Stimulated activated CD4-positive, alpha-beta T cell treated with anti-CD3 and anti-CD28 coated beads, Interleukin-2, amount 100 ng/mL, for 24 hours (primary cell): ENCODE data around the gene HPCAL1.

Experiments used
- DNase-seq, 2 donors: peaks; one replicate each; pipeline ENCODE4 v3.0.0-alpha.2; 2020

HPCAL1 gene

DNA sequence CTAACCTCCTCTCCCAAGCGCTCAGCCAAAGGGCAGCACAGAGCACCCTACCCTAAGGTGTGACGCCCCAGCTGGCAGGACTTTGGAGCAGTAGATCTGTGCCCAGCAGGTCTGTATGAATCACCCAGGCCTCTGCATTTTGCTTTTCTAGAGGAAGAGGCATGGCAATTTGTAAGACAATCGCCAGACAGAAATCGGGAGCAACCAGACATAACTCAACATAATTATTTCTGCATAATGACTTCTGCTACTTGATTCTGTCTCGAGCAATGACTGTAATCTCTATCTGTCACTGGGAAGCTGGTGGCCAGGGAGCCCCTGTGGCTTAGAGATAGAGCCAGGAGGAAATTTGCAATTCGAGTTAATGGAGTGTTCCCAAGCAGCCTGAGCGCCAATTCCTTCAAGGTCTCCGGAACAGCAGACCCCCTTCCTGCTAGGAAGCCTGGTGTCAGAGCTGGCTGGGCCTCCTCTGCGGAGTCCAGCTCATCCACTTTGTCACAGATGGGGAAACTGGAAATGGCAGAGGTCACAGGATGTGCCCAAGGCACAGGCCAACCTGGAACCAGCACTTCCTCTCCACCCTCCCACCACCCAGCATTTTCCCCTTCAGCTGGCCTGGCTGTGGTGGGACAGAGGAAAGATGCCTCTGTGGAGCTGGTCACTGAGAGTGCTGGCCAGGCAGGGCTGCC is 90.4 kb downstream of the HPCAL1 start:
- no peak for DNase-seq

DNA sequence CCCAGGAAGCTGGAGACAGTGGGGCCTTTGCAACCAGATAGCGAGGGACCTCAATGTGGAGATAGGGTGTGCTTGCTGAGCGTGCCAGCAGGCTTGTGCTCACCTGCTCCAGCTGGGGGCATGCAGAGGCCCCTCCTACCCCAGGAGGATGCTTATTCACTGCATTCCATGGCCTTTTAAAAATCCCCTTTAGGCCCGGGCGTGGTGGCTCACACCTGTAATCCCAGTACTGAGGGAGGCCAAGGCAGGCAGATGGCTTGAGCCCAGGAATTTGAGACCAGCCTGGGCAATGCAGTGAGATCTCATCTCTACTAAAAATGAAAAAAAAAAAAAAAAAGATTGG is 90.9 kb downstream of the HPCAL1 start:
- no peak for DNase-seq

DNA sequence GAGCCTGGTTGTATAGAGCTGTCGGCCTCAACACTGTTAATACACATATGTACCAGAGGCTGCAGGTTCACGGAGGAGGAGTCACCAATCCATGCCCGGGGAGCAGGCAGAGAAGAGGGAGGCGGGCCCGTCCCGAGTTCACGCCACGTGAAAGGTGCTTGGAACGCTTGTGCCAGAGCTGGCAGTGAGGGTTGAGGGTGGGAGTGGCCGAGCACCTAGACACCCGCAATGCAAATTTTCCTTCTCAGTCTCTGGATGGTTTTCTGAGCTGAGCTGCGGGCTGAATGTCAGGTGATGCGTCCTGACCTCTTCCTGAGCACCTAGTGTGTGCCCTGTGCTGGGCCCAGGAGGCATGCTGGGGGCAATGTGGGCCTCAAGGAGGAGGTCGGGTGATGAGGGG is 93.2 kb downstream of the HPCAL1 start:
- DNase-seq, result no peak

DNA sequence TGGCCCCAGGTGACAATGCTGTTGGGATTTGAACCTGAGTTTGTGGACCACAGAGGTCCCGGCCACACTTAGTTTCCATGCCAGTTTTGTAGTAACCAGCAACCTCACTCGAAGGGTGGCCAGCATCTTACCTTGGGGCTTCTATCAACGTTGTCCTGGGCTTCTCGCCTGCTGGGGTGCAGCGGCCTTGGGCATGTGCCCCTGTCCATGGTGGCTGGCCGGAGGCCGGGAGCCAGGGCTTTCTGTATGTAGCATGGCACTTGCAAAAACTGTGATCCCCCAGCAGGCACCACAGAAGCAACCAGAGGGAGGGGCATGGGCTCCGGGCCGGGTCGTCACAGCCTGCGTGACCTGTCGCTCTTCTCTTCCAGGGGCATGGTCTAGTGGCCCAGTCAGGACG is 93.8 kb downstream of the HPCAL1 start:
- DNase-seq, result no peak

DNA sequence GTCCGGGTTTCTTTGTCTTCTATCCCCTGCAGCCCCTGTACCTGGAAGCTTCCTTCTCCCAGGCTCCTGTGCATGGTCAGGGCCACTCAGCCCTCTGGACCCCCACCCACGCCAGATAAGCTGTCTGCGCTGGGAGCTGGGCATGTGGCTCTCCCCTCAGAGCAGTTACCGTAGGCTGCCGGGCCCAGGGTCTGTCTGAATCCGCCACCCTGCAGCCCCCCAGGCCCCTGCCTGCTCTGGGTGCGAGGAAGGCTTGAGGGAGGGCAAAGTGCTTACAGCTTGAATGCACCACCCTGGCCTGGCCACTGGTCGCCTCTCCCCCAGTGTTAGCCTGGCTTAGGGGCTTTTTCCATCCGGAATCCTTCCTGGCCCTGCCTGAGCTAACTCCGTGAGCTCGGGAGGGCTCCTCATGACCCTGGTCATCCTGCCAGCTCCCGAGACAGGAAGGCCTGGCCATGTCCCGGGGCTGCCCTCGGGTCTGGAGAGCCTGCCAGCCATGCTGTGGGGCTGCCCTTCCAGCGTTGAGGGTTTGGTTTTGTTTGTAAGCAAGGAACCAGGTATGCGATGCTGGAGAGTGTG is 94.7 kb downstream of the HPCAL1 start:
- DNase-seq, result no peak

DNA sequence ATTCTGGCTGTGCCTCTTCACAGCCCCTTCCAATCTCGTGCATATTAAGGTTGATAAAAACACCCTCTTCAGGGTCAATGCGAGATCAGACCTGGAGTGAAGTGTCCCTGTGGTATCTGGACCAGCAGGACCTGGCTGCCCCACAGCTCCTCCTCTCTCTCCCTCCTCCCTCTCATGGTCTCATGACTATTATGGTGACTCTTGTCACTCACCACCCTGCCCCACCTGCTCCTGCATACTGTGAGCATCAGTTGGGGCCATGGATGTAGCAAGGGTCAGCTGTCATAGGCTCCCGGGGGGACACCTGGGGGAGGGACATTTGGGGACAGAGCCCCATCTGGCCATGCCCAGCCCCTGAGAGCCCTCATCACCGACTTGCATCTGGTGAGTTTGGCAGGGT is 95.2 kb downstream of the HPCAL1 start:
- DNase-seq, result no peak

DNA sequence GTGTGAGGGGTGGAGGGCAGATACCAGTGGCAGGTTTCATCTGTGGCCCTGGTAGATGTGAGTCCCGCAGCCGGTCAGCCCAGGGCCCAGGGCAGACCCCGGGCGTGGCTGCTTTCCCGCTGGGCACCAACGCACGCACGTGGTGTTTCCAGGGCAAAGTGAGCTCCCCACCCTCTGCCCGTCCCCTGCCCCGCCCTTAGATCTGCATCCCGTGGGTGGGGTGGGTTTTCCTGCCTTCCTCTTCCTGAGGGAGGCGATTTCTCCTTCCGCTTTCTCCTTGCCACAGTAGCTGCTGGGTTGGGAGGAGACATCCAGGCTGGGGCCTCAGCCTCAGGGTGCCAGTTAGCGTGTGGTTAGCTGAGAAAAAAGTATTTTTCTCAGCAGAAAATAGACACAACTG is 95.8 kb downstream of the HPCAL1 start:
- no peak for DNase-seq

DNA sequence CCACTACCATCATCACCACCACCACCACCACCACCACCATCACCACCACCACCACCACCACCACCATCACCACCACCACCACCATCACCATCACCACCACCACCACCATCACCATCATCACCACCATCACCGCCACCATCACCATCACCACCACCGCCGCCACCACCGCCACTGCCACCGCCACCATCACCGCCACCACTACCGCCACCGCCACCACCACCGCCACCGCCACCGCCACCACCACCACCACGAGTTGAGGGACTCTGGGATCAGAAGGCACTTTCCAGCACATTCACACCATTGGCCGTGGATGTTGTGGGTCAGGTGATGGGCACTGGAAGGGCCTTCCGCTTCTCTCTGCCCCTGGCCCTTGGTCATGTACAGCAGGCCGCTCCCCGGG is 96.7 kb downstream of the HPCAL1 start:
- no peak for DNase-seq

DNA sequence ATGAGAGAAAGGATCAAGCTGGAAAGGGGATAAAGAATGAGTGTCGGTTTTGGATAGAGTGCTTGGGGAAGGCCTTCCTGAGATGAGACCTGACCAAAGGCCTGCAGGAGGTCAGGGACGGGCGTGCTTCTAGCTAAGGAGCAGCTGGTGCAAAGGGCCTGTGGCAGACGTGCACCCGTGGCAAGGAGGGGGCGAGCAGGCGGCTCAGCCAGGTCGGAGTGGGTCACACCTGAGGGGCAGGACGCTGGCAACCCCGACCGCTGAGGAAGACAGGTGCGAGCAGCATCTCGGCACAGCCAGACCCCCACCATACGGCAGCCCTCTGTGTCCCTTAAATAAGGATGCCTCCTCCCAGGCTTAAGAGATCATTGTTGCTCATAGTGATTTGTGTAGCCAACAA is 97.3 kb downstream of the HPCAL1 start:
- DNase-seq, result no peak

DNA sequence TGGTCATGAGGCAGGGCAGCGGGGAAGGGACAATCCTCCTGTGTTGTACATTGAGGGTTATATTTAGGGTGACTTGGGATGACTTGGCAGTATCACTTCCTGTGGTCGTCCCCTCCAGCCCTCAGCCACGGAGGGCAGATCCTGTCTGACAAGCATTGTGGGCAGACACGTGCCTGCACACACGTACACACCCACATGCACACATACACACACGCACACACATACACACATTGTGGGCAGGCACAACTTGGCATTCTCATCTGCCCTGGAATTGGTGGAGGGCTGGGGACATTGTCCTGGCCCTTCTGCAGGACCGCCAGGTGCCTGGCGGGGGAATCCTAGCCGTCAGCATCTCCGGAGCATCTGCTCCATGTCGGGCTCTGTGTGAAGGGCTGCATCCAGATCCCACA is 97.9 kb downstream of the HPCAL1 start:
- DNase-seq, result peak; percentile 35 to 71

DNA sequence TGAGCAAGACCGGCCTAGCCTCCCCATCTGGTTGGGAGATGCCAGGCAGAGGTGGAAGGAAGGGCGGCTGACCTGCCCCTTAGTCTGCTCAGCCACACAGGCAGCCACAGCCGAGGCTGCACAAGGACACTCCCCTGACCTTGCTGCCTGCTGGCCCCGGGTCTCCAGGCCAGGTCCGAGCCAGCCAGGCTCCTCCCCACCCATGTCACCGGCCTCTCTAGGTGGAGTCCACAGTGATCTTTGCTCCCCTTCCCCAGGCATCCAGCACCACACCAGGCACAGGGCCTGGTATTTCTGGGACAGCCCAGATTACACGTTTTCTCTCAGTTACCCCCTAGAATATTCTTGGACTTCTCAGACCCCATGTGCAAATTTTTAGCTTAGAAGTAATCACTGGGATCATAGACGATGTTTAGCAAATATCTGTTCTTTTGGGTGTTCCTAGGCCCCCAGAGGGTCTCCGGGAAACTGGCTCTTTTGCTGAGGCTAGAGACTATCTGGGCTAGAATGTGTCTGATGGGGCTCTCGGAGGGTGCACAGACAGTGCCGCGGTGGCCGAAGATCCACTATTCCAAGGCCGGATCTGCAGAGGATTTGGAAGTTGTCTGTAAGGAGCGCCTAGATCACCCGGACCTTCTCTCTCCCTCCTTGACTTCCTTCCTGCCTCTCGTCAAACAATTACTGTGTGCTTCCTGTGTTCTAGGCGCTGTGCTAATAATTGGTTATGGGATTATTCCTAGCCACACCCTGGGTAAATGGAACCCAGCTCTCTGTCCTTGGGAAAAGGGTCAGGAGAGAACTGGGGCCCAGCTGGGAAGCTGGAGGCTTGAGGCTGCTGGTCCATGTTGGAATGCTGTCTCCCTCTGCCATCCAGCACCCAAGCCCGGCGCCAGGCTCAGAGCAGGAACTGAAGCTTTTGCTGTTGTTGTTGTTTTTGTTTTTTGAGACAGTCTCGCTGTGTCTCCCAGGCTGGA is 98.6 kb downstream of the HPCAL1 start:
- no peak for DNase-seq

DNA sequence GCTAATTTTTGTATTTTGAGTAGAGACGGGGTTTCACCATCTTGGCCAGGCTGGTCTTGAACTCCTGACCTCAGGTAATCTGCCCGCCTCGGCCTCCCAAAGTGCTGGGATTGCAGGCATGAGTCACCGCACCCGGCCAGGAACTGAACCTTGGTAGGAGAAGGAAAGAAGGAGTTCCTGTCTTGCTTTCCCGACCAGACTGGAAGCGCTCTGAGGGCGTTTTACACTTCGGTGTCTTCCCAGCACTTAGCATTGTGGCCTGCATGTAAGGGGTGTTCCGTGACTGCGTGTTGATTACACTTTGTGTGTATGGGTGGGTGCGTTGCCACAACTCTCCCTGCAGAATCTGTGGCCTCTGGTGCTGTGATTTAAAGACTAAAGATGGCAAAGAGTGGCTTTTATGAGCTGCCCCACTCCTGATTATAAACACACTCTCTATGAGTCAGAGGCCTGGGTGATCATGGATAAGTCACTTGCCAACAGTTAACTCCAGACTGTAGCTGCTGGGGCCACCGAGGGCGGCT is 99.4 kb downstream of the HPCAL1 start:
- DNase-seq, result no peak

DNA sequence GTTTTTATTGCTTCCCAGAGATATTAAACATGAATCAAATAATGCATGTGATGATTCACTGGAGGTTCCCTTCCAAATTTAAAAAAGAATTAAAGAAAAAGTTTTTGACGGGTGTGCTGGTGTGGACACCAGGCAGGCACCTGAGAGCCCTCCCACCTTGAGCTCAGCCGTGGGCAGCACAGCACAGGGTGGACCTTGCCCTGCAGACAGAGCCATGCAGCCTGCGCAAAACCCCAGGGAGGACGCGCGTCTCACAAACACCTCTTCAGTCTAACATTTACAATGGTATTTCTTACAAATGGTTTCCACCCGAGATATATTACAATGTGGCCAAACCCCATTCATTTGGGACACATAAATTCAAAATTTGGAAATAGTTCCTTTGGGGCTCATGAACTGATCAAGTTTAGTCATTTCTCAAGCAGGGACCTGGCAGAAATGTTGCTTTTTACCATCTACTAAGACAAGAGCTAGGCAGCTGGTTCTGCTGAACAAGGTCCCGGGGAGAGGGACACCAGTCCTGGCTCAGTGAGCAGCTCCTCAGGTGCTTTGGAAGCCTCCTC is 100.0 kb downstream of the HPCAL1 start:
- no peak for DNase-seq

DNA sequence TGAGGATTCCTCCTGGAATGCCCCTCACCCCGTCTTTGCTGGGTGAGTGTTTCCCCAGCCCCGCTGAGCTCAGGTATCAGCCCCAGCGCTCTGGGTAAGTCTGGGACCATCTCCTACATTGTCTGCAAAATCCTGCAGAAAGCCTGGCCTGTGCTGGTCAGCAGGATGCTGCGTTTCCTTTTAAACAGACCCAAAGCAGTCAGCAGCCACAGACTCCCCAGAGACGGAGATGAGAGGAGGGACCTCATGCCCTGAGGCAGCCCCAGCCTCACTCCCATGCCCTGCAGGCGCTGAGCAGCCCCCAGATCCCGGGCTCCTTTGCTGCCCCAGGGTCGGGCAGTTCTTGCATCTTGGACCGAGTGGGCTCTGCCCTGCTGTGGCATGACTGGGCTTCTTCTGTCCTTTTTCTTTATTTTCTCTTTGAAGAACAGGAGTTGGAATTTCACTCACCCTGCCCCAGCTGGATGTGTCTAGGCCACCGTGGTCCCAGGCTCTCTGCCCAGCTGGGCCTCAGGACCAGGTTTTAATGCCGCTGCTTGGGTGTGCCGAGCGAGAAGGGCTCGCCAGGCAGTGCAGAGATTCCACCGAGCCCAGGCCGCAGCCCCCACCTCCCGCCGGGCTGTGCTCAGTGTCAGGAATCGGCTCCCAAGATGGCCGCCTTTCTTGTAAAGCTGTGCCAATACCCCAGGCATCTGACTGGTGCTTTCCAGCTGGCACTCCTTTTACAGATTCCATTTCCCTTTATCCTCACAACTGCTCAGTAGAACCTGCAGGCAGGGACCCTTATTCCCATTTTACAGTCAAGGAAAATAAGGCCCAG is 101.8 kb downstream of the HPCAL1 start:
- no peak for DNase-seq

DNA sequence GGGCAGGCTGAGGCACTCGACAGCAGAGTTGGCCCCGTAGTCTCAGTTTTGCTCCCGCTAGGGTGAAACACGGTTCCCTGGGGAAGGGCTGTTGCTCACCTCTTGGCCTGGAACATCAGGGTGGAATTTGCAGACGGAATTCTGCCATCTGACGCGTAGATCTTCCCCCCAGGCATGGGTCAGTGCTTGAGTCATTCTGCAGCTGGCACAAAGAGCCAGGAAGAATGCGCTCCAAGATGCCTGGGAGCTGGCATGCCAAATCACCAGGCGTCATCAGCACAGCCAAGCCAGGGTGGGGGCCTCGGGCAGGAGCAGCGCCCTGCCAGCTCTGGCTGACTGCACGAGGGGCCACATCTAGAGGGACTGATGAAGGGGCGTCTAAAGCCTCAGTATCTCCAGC is 102.7 kb downstream of the HPCAL1 start:
- DNase-seq, result no peak

DNA sequence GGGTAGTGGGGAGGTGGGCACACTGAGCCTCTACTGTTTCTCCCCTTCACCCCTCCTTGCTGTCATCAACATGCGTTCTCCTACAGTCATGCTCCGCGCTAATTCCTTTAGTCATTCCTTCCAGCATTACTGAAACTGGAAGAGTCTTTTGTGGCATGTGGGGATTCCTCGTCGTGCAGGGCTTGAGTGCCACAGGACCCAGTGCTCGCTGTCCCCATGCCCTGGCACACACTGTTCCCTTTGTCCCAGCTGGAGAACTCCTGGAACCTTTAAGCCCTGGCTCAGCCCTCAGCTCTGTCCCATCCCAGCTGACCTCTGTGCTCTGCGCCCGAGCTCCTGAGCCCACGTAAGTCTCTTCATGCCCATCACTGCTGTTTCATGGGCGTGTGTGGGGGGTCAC is 103.3 kb downstream of the HPCAL1 start:
- no peak for DNase-seq

DNA sequence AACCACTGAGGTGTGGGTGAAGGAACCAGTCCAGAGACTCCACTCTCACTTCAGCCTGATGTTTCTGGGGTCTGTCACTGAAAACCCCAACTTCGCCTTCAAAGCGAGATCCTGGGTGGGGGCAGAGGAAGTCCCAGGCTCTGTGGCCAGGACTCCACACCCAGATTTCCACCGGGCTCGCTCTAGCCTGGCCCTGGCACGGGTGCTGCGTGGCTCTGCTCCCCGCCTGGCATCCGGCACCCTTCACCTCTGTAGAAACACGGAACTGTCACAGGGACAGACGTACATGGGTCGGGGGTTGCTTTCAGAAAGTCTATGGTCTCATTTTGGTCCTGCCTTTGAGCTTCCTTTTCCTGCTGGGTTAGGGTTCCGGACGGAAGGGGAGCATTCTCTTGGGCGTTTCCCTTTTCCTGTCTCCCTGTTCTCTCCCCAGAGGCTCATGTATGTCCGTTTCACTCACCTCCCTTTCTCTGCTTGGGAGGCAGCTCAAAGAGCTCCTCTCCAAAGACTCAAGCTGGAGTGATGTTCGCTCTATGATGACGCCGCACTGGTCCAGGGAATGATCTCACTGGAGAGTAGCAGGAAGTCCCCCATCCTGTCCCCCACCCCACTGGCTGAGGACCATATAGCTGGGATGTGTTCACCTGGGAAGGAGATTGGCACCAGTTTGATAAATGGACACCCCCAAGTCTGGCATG is 103.9 kb downstream of the HPCAL1 start:
- DNase-seq, result no peak

DNA sequence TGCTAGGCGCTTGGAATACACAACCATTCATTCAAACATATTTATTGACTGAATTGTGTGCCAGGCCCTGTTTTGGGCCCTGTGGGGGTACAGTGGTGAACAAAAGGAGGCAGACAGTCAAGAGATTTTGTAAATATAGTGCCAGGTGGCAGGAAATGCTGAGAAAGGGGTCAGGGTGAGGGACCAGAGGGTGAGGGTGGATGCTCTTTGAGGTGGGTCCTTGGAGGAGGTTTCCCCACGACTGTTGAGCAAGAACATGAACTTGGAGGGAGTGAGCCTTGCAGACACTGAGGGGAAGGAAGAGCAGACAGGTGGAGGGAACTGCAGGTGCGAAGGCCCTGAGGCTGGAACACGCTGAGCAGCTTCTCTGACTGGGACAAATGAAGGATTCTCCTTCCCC is 104.7 kb downstream of the HPCAL1 start:
- no peak for DNase-seq

DNA sequence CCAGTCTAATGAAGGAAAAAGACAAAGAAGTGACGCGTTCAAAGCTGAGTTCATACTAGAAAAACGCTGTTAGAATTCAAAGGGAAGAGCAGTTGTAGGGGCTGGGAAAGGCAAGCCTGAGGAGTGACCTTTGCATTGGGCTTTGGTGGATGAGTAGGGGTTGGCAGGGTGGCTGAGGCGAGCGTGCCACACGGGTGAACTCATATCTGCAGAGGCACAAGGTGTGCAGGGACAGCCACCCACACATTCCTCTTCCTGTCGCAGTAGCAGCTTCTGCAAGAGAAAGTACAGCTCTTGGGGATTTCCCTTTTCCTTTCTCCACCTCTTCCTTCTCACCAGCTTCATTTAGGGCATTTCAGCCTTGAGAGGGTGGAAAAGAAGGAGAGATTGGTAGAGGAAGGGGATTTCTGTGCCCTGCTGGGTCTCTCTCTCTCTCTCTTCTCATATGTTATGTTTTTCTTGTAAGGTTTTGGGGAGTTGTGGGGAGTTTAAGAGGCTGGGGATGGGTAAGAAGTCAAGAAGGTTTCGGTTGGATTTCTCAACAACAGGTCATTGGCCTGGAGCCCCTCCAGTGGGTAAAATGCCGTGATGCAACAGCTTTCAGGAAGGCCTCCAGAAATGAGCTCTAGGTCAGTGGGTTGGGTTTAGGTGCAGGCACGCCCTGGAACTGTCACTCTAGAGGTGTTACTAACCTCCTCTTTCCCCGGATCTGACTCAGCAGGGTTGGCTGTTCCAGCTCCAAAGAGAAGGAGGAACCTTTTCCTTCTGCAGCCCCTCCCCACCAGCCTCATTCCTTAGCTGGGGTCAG is 105.3 kb downstream of the HPCAL1 start:
- DNase-seq, result peak; percentile 71

DNA sequence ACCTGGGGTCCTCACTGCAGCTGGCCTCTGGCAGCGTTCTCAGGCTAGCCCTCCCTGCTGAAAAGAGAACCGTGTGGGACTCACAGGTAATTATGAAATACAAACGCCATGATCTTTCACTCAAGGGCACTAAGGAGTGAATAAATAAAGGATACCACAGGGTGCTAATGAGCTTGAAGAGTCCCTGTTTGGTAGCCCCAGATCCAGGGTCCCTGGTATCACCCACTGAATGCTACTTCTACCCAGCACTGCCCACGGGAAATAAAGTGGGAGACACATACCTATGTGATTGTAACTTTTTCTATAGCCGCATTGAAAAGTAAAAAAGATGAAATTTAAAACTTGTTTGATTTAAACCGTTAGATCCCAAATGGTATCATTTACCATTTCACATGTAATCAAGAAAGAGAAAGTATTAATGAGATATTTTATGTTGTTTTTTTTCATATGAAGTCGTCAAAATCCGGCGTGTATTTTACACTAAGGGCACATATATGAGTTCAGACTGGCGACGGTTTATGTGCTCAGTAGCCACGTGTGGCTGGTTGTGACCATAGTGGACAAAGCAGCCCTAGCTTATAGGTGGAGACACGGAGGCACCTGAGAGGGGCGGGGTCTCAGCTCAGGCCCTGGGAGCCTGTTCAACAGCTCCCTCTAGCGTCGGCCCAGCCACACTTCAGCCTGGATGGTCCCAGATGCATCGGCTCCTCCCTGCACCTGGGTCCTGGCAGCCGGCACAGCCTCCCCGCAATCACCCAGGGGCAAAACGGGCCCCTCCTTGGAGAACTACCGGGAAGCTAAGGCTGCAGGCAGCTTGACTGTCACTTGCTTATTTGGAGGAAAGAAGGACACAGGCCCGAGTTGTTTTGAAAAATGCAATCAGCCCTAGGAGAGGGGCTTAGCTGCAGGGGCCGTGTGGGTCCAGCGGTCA is 106.2 kb downstream of the HPCAL1 start:
- DNase-seq, result peak; percentile 84 to 85
